Fibroblast of mammary gland (primary cell): ENCODE results near the gene LDLRAD1.
"Not testable (repeated sequence)": the region's sequence is repeated elsewhere in the genome, so short reads cannot be mapped to it uniquely, and the experiment has no call there.

Experiments
- DNase-seq: peaks from one replicate; pipeline ENCODE4 v3.0.0-alpha.2; 2010; ENCODE audit warnings: low read depth
- H3K4me3 ChIP-seq: 2 replicates; pipeline ENCODE4 v1.5.1; 2011; ENCODE audit warnings: low read depth, mild to moderate bottlenecking, low read length, moderate library complexity; ENCODE audit not compliant: control insufficient read depth
- TF ChIP-seq, protein P1 (sequence below): conservative IDR thresholded peaks from 2 replicates; pipeline ENCODE4 v1.5.1; 2011; ENCODE audit warnings: low read depth, low read length, inconsistent platforms; ENCODE audit not compliant: control insufficient read depth, insufficient read depth

LDLRAD1 gene

DNA sequence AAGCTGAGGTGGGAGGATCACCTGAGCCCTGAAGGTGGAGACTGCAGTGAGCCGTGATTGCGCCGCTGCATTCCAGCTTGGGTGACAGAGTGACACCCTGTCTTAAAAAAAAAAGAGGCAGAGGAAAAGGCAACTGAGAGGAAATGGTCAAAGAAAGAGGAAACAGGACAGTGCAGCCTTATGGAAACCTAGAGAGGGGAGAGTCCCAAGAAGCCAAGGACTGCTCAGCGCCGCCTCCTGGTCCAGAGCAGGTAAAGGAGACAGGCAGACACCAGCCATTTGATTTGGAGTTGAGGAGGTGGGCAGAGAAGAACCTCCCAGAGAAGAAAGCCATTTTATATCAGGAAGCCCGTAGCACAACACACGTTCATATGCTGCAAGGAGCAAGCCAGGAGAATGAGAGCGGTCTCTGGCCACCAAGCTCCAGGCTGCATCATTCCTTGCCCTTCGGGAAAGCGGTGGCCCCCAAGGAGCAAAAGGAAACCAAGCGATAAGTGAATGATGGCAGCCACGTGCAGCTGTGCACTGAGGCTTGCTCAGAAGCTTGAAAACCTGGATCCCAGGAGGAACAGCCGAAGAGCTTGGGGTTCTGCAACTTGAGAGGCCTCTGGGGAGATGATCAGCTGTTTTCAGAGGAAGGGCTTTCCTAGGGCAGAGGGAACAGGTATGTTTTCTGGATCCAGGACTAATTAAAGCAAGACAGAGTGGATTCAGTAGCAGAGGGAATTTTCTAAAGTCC is 38.1 kb downstream of the LDLRAD1 start:
- DNase-seq = no peak
- H3K4me3 ChIP-seq = no peak overlapping the region
- TF ChIP-seq, protein P1, sequence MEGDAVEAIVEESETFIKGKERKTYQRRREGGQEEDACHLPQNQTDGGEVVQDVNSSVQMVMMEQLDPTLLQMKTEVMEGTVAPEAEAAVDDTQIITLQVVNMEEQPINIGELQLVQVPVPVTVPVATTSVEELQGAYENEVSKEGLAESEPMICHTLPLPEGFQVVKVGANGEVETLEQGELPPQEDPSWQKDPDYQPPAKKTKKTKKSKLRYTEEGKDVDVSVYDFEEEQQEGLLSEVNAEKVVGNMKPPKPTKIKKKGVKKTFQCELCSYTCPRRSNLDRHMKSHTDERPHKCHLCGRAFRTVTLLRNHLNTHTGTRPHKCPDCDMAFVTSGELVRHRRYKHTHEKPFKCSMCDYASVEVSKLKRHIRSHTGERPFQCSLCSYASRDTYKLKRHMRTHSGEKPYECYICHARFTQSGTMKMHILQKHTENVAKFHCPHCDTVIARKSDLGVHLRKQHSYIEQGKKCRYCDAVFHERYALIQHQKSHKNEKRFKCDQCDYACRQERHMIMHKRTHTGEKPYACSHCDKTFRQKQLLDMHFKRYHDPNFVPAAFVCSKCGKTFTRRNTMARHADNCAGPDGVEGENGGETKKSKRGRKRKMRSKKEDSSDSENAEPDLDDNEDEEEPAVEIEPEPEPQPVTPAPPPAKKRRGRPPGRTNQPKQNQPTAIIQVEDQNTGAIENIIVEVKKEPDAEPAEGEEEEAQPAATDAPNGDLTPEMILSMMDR = no peak

DNA sequence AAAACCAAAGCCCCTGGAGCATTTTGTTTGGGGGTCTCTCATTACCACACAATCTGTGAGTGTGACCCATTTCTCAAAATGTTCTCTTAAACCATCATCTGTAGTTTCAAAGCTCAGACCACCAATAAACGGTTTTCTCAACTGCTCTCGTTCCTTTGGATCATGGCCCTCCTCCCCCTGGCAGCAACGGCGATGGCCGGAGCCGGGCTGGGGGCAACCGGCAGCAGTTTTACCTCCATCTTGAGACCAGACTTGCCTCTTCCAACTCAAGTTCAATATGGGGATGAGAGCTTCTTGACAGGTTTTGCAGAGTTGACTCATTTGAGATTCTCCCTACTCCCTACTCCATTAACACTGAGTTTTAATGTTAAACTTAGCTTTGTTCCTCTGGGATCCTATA is 42.1 kb downstream of the LDLRAD1 start:
- TF ChIP-seq, protein P1 = no peak
- H3K4me3 ChIP-seq = no peak overlapping the region
- DNase-seq = no peak

GRCh38 chr1:53971718-53972117 is 46.3 kb downstream of the LDLRAD1 start:
- no peak for DNase-seq

GRCh38 chr1:53969323-53969722 is 48.7 kb downstream of the LDLRAD1 start:
- not testable (repeated sequence) for DNase-seq, H3K4me3 ChIP-seq

More at GRCh38 chr1:53971718-53972117, 46.3 kb downstream of the LDLRAD1 start:
- no peak overlapping the region for H3K4me3 ChIP-seq
- TF ChIP-seq, protein P1 = no peak

DNA sequence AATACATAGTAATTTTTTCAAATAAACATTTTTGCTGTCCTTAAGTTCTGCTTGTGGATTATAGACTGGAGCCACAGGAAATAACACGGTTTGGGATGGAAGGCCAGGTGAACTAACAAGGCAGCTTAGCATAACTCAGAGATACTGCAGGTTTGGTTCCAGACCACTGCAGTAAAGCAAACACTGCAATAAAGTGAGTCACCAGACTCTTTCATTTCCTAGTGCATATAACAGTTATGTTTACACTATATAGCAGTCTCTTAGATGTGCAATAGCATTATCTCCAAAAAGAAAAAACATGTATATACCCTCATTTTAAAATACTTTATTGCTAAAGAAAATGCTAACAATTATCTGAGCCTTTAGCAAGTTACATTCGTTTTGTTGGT is 49.9 kb downstream of the LDLRAD1 start:
- DNase-seq = no peak
- TF ChIP-seq, protein P1 = no peak

GRCh38 chr1:53967409-53968124 is 50.4 kb downstream of the LDLRAD1 start:
- no peak overlapping the region for H3K4me3 ChIP-seq
- DNase-seq = no peak
- TF ChIP-seq, protein P1 = no peak

More for the DNA sequence above, 49.9 kb downstream of the LDLRAD1 start:
- no peak overlapping the region for H3K4me3 ChIP-seq

DNA sequence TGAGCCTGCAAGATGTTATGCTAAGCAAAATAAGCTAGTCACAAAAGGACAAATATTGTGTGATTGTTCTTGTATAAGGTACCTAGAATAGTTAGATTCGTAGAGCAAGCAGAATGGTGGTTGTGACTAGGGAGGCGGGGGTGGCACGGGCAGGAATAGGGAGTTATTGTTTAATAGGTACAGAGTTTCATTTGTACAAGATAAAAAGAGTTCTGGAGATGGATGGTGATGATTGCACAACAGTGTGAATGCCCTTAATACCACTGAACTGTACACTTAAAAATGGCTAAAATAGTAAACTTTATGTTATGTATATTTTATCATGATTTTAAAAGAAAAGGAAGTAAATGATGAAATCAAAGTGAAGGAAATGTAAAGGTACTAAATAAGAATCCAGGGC is 51.2 kb downstream of the LDLRAD1 start:
- DNase-seq = no peak
- no peak overlapping the region for H3K4me3 ChIP-seq
- TF ChIP-seq, protein P1 = no peak
